WTC11 (cell line): ENCODE measurements around the gene PRKCZ. TPM values are rescaled to one million over a fixed set of nuclear protein-coding genes. Genes with fewer than 3 reads are reported as not detected.

ENCODE experiments used
- ATAC-seq: fragments of 200-7000 bp; cut with Tn5 transposase; 2 replicates; pipeline ENCODE4 v1.10.0; 2021; ENCODE audit warnings: mild to moderate bottlenecking, moderate library complexity
- CTCF ChIA-PET: fragments of 300-600 bp; sonication (Branson Sonifier 250); formaldehyde crosslinking; loops from one replicate; lab custom pipeline; 2021; ENCODE audit warnings: antibody characterized with exemption; lab: Charles Lee
- POLR2A ChIA-PET: fragments of 350-600 bp; sonication (Branson Sonifier 250); formaldehyde crosslinking; loops from one replicate; lab custom pipeline; 2021; ENCODE audit warnings: antibody characterized with exemption; lab: Charles Lee
- DNase-seq: peaks from one replicate; pipeline ENCODE4 v3.0.0; 2021; ENCODE audit warnings: low spot score
- H3K27ac Mint-ChIP-seq: 2 replicates; pipeline ENCODE4 v1.8.0; 2021; ENCODE audit warnings: mixed read lengths
- H3K27me3 Mint-ChIP-seq: 2 replicates; pipeline ENCODE4 v1.8.0; 2021; ENCODE audit warnings: low read depth, mild to moderate bottlenecking, moderate library complexity, mixed read lengths
- H3K36me3 Mint-ChIP-seq: 2 replicates; pipeline ENCODE4 v1.8.0; 2021; ENCODE audit warnings: mixed read lengths
- H3K4me1 Mint-ChIP-seq: 2 replicates; pipeline ENCODE4 v1.8.0; 2022; ENCODE audit warnings: mixed read lengths
- H3K4me3 Mint-ChIP-seq: 2 replicates; pipeline ENCODE4 v1.8.0; 2021; ENCODE audit warnings: mild to moderate bottlenecking, moderate library complexity, mixed read lengths
- H3K9me3 Mint-ChIP-seq: 2 replicates; pipeline ENCODE4 v1.8.0; 2021; ENCODE audit warnings: mixed read lengths
- ATF1 ChIP-seq: sonication (generic); formaldehyde crosslinking; IDR thresholded peaks from 2 replicates; pipeline ENCODE4 v1.8.1; 2023; ENCODE audit warnings: mild to moderate bottlenecking, moderate library complexity, missing genetic modification reagents
- ESRRA ChIP-seq: sonication (generic); formaldehyde crosslinking; IDR thresholded peaks from 2 replicates; pipeline ENCODE4 v1.8.1; 2022; ENCODE audit warnings: mild to moderate bottlenecking, missing genetic modification reagents, borderline replicate concordance
- FOXP4 ChIP-seq: sonication (generic); formaldehyde crosslinking; IDR thresholded peaks from 2 replicates; pipeline ENCODE4 v1.8.0; 2022; ENCODE audit warnings: mild to moderate bottlenecking, missing genetic modification reagents
- IRF2 ChIP-seq: sonication (generic); formaldehyde crosslinking; IDR thresholded peaks from 2 replicates; pipeline ENCODE4 v1.8.0; 2022; ENCODE audit warnings: low read depth, missing genetic modification reagents, borderline replicate concordance
- JAZF1 ChIP-seq: fragments of 250-450 bp; sonication (Bioruptor Pico); IDR thresholded peaks from 2 replicates; pipeline ENCODE4 v1.9.0; 2021; ENCODE audit warnings: moderate library complexity, mild to moderate bottlenecking, inconsistent platforms
- NFE2L1 ChIP-seq: sonication (generic); formaldehyde crosslinking; IDR thresholded peaks from 2 replicates; pipeline ENCODE4 v1.8.1; 2023; ENCODE audit warnings: missing genetic modification reagents
- NR3C1 ChIP-seq: sonication (generic); formaldehyde crosslinking; conservative IDR thresholded peaks from 2 replicates; pipeline ENCODE4 v1.8.1; 2023; ENCODE audit warnings: low read depth, mild to moderate bottlenecking, missing genetic modification reagents
- OVOL2 ChIP-seq: fragments of 250-450 bp; sonication (Bioruptor Pico); IDR thresholded peaks from 2 replicates; pipeline ENCODE4 v1.9.0; 2021; ENCODE audit warnings: mild to moderate bottlenecking, borderline replicate concordance
- RORB ChIP-seq: fragments of 250-450 bp; sonication (Bioruptor Pico); IDR thresholded peaks from 2 replicates; pipeline ENCODE4 v1.9.0; 2021; ENCODE audit warnings: mild to moderate bottlenecking
- ZBTB43 ChIP-seq: sonication (generic); formaldehyde crosslinking; IDR thresholded peaks from 2 replicates; pipeline ENCODE4 v1.8.1; 2023; ENCODE audit warnings: mild to moderate bottlenecking, missing genetic modification reagents
- ZNF396 ChIP-seq: fragments of 250-450 bp; sonication (Bioruptor Pico); IDR thresholded peaks from 2 replicates; pipeline ENCODE4 v1.8.0; 2021; ENCODE audit warnings: mild to moderate bottlenecking, moderate library complexity, borderline replicate concordance
- ZSCAN18 ChIP-seq: fragments of 250-450 bp; sonication (Bioruptor Pico); IDR thresholded peaks from 2 replicates; pipeline ENCODE4 v2.1.2; 2022; ENCODE audit warnings: mild to moderate bottlenecking, moderate library complexity
- total RNA-seq: library from RNA; stranded (reverse); gene quantifications from 3 replicates; pipeline ENCODE4 v1.2.3, GENCODE V29; 2021
- TF ChIP-seq, protein P1 (sequence below): fragments of 250-450 bp; sonication (Bioruptor Pico); IDR thresholded peaks from 2 replicates; pipeline ENCODE4 v1.8.0; 2021; ENCODE audit warnings: mild to moderate bottlenecking
- TF ChIP-seq, protein P2 (sequence below): fragments of 200-600 bp; IDR thresholded peaks from 2 replicates; pipeline ENCODE4 v1.8.0; 2022; ENCODE audit warnings: antibody characterized with exemption
- TF ChIP-seq, protein P3 (sequence below): sonication (generic); formaldehyde crosslinking; IDR thresholded peaks from 2 replicates; pipeline ENCODE4 v1.8.1; 2023; ENCODE audit warnings: mild to moderate bottlenecking, missing genetic modification reagents, moderate library complexity
- TF ChIP-seq, protein P4 (sequence below): sonication (generic); formaldehyde crosslinking; IDR thresholded peaks from 2 replicates; pipeline ENCODE4 v1.8.1; 2023; ENCODE audit warnings: mild to moderate bottlenecking, missing genetic modification reagents, moderate library complexity

Gene PRKCZ
- total RNA-seq, 1 experiment from 2014 or later = 52.5 TPM

- peak; percentile 52; the same call in 1 of the 2 replicates for TF ChIP-seq FOXP4 (CRISPR knock-in tag)
Measured at GRCh38 chr1:2189459-2190425, 139.5 kb downstream of the PRKCZ start (continued).

DNA sequence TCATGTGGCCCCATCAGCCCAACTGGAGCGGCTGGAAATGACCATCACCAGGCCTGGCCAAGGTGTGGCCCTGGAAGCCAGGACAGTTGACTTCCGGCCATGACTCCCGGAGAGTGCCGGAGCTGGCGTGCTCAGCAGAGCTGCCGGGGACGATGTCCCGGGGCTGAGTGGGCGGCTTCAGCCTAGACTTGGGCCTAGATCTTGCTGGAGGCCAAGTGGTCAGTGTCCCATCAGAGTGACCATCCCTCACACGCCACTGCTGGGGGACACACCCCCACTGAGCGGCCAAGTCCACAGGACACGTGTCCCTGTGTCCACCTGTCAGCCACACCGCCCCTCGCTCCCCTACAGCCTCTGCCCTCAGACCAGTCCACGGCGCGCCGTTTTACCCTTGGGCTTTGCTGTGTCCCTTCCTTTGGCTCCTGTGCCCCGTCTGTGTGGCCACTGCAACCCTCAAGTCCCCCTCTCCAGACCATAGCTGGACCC lies 140.3 kb downstream of the PRKCZ start:
- Mint-ChIP-seq H3K27ac (peak overlapping the region; percentile 53), H3K9me3 (no peaks in the 10 kb centered on the region), H3K4me3 (no peak overlapping the region)
- CTCF ChIA-PET = interaction anchor here (0.8 to 3.8 kb wide), 6 partner anchors 9 to 191 kb away, joined by 3 to 27 read pairs (median 14); no protein-coding TSS in a partner anchor
- DNase-seq = no peak
- TF ChIP-seq ZBTB43 (CRISPR knock-in tag) = no peak
- no peak for TF ChIP-seq NR3C1 (CRISPR knock-in tag)
- TF ChIP-seq OVOL2 (CRISPR knock-in tag) = no peak
- TF ChIP-seq ATF1 (CRISPR knock-in tag) = no peak
- TF ChIP-seq, protein P1, sequence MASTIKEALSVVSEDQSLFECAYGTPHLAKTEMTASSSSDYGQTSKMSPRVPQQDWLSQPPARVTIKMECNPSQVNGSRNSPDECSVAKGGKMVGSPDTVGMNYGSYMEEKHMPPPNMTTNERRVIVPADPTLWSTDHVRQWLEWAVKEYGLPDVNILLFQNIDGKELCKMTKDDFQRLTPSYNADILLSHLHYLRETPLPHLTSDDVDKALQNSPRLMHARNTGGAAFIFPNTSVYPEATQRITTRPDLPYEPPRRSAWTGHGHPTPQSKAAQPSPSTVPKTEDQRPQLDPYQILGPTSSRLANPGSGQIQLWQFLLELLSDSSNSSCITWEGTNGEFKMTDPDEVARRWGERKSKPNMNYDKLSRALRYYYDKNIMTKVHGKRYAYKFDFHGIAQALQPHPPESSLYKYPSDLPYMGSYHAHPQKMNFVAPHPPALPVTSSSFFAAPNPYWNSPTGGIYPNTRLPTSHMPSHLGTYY = no peak
- no peak for TF ChIP-seq JAZF1
- no peak for TF ChIP-seq NFE2L1
- TF ChIP-seq RORB (CRISPR knock-in tag) = no peak
- TF ChIP-seq, protein P2, sequence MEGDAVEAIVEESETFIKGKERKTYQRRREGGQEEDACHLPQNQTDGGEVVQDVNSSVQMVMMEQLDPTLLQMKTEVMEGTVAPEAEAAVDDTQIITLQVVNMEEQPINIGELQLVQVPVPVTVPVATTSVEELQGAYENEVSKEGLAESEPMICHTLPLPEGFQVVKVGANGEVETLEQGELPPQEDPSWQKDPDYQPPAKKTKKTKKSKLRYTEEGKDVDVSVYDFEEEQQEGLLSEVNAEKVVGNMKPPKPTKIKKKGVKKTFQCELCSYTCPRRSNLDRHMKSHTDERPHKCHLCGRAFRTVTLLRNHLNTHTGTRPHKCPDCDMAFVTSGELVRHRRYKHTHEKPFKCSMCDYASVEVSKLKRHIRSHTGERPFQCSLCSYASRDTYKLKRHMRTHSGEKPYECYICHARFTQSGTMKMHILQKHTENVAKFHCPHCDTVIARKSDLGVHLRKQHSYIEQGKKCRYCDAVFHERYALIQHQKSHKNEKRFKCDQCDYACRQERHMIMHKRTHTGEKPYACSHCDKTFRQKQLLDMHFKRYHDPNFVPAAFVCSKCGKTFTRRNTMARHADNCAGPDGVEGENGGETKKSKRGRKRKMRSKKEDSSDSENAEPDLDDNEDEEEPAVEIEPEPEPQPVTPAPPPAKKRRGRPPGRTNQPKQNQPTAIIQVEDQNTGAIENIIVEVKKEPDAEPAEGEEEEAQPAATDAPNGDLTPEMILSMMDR = no peak
- TF ChIP-seq ESRRA = no peak
- TF ChIP-seq ZSCAN18 (CRISPR knock-in tag) = no peak
- TF ChIP-seq ZNF396 (CRISPR knock-in tag) = no peak
- TF ChIP-seq, protein P3, sequence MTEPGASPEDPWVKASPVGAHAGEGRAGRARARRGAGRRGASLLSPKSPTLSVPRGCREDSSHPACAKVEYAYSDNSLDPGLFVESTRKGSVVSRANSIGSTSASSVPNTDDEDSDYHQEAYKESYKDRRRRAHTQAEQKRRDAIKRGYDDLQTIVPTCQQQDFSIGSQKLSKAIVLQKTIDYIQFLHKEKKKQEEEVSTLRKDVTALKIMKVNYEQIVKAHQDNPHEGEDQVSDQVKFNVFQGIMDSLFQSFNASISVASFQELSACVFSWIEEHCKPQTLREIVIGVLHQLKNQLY (CRISPR knock-in tag) = no peak
- no peak for TF ChIP-seq IRF2 (CRISPR knock-in tag)
- TF ChIP-seq, protein P4, sequence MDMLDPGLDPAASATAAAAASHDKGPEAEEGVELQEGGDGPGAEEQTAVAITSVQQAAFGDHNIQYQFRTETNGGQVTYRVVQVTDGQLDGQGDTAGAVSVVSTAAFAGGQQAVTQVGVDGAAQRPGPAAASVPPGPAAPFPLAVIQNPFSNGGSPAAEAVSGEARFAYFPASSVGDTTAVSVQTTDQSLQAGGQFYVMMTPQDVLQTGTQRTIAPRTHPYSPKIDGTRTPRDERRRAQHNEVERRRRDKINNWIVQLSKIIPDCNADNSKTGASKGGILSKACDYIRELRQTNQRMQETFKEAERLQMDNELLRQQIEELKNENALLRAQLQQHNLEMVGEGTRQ (CRISPR knock-in tag) = no peak
- TF ChIP-seq, all 79 proteins: peak for 0
- no peak for ATAC-seq
- POLR2A ChIA-PET = interaction anchor here (0.5 to 1.8 kb wide), 2 partner anchors 20 to 39 kb away, joined by 3 to 4 read pairs; no protein-coding TSS in a partner anchor
- H3K36me3 Mint-ChIP-seq = peaks cover 8% of the 10 kb centered on the region
- peaks cover 11% of the 10 kb centered on the region for H3K4me1 Mint-ChIP-seq
- H3K27me3 Mint-ChIP-seq = no peaks in the 10 kb centered on the region
